Type B pancreatic cell (in vitro differentiated cells): ENCODE data around the gene TIGIT. TPM values are rescaled to one million over a fixed set of nuclear protein-coding genes. Genes with fewer than 3 reads are reported as not detected.

Source experiments
- DNase-seq: peaks from one replicate; pipeline ENCODE4 v3.0.0; 2021; ENCODE audit warnings: mixed read lengths; ENCODE audit not compliant: unreplicated experiment; ENCODE audit errors: extremely low spot score
- H3K27ac Mint-ChIP-seq: 2 replicates; pipeline ENCODE4 v1.8.0; 2021; ENCODE audit warnings: mild to moderate bottlenecking, mixed read lengths
- H3K27me3 Mint-ChIP-seq: 2 replicates; pipeline ENCODE4 v1.8.0; 2021; ENCODE audit warnings: mixed read lengths
- H3K36me3 Mint-ChIP-seq: 2 replicates; pipeline ENCODE4 v1.8.0; 2021; ENCODE audit warnings: mixed read lengths
- H3K4me1 Mint-ChIP-seq: one replicate; pipeline ENCODE4 v1.8.0; 2021; ENCODE audit warnings: mixed read lengths; ENCODE audit not compliant: unreplicated experiment
- H3K4me3 Mint-ChIP-seq: 2 replicates; pipeline ENCODE4 v1.8.0; 2021; ENCODE audit warnings: mild to moderate bottlenecking, mixed read lengths
- H3K9me3 Mint-ChIP-seq: 2 replicates; pipeline ENCODE4 v1.8.0; 2021; ENCODE audit warnings: mixed read lengths
- CTCF ChIP-seq: fragments of 200-600 bp; sonication (generic); conservative IDR thresholded peaks from 2 replicates; pipeline ENCODE4 v1.5.0; 2021; ENCODE audit warnings: antibody characterized with exemption, mild to moderate bottlenecking
- total RNA-seq: library from RNA; stranded (reverse); gene quantifications from 2 replicates; pipeline ENCODE4 v1.2.1, GENCODE V29; 2021; ENCODE audit warnings: low replicate concordance

The TIGIT gene
- total RNA-seq, 1 donor from 2014 or later, result not detected

DNA sequence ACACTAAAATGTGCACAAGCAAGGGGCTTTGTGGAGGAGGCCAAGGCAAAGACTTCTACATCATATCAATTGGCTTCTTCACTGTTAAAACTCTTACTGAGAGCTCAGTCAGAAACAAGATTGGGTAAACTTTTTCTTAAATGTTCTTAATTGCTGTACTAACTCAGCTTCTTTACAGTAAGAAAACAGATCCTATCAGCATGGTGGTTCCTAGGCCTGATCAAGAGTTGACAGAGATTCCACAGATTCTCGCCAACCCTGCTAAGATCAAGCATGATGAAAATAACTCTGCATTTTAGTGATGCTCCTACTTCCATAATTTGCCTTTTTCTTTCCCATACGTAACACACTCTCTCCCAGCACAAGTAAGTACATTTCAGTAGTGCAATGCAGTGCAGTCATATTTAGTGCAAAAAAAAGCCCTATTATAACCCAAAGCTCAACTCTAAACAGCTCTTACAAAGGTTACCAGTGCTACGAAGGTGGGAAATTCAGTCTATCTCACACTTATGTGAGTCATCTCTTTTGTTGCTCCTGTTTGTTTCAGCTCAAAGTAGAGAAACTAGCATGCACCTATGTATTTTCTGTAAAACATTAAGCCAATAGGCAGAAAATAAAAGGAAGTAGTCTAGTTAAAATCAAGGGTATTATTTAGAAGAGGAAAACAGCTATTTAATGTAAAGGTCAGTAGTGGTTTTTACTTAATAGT lies 29.9 kb downstream of the TIGIT start:
- H3K36me3 Mint-ChIP-seq, result no peaks in the 10 kb centered on the region
- H3K4me3 Mint-ChIP-seq, result no peak overlapping the region
- no peak overlapping the region for H3K27ac Mint-ChIP-seq
- no peaks in the 10 kb centered on the region for H3K27me3 Mint-ChIP-seq
- H3K9me3 Mint-ChIP-seq, result no peaks in the 10 kb centered on the region
- no peak for TF ChIP-seq CTCF
- no peak for DNase-seq
- peaks cover 16% of the 10 kb centered on the region for H3K4me1 Mint-ChIP-seq

DNA sequence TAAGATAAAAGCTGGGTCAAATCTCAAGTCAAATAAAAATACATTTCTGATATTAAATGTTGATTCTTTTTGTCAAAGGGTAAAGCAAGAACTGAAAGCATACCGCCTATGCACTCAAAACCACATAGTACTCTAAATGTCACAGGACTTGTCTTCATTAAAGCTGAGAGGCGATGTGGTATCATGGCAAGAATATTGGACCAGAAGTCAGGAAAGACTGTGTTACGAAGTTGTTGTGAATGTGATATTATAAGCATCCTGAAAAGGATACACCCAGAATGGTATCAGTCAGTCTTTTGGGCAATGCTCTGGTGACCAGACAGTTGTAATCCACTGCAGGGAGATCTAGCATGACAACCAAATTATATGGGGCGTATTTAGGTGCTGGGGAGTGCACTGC lies 33.8 kb downstream of the TIGIT start:
- Mint-ChIP-seq H3K36me3 (peaks cover 10% of the 10 kb centered on the region), H3K27ac (no peak overlapping the region), H3K4me1 (peaks cover 16% of the 10 kb centered on the region), H3K27me3 (no peaks in the 10 kb centered on the region), H3K4me3 (no peak overlapping the region), H3K9me3 (peaks cover 8% of the 10 kb centered on the region)
- no peak for DNase-seq
- no peak for TF ChIP-seq CTCF

DNA sequence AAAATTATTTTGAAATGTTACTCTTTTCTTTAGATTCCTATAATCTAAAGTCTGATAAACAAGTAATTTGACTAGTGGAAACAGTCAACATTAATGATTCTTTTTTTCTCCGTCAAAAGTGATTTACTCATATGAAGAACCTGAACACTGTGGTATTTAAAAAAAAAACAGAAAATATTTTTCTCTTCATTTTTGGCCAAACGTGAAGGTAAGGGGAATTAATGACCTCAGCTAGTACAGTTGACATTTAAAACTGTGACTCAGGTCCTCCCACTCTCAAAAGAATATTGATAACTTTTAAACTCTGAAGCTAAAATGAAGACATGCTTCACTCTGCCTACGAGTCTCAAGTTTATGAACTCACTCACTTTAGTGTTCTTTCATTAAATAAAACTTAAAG lies 34.5 kb downstream of the TIGIT start:
- TF ChIP-seq CTCF, result no peak
- peaks cover 10% of the 10 kb centered on the region for H3K36me3 Mint-ChIP-seq
- H3K27ac Mint-ChIP-seq, result no peak overlapping the region
- H3K9me3 Mint-ChIP-seq, result peaks cover 9% of the 10 kb centered on the region
- DNase-seq, result no peak
- H3K4me3 Mint-ChIP-seq, result no peak overlapping the region
- no peaks in the 10 kb centered on the region for H3K27me3 Mint-ChIP-seq
- H3K4me1 Mint-ChIP-seq, result peaks cover 16% of the 10 kb centered on the region

- Mint-ChIP-seq H3K9me3 (peaks cover 9% of the 10 kb centered on the region), H3K27me3 (no peaks in the 10 kb centered on the region), H3K4me3 (no peak overlapping the region), H3K36me3 (peaks cover 10% of the 10 kb centered on the region), H3K27ac (no peak overlapping the region), H3K4me1 (peaks cover 3% of the 10 kb centered on the region)
- no peak for DNase-seq
- no peak for TF ChIP-seq CTCF
Measured at GRCh38 chr3:114329823-114330222, 36.0 kb downstream of the TIGIT start.

DNA sequence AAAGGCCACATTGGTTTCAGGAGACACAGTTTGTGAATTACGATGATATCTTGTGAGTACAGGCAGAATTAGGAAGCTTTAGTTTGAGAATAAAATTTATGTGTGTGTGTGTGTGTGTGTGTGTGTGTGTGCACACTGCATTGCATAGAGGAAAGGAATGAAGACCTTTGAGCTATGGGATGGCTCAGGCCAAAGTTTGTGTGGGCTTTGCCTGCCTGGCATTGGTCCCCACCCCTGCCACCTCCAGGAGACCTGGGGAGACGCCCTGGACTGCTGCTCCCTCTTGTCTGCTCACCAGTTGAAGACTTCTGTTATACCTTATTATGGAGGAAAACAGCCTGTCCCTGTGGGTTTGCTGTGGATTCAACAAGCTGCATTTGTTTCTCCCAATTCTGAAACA lies 37.2 kb downstream of the TIGIT start:
- Mint-ChIP-seq H3K27me3 (no peaks in the 10 kb centered on the region), H3K4me1 (no peaks in the 10 kb centered on the region), H3K9me3 (peaks cover 9% of the 10 kb centered on the region), H3K4me3 (no peak overlapping the region), H3K27ac (no peak overlapping the region), H3K36me3 (peaks cover 10% of the 10 kb centered on the region)
- TF ChIP-seq CTCF, result no peak
- DNase-seq, result no peak
